Measurements from ENCODE around the gene SCGN.

SCGN gene, protein sequence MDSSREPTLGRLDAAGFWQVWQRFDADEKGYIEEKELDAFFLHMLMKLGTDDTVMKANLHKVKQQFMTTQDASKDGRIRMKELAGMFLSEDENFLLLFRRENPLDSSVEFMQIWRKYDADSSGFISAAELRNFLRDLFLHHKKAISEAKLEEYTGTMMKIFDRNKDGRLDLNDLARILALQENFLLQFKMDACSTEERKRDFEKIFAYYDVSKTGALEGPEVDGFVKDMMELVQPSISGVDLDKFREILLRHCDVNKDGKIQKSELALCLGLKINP

DNA sequence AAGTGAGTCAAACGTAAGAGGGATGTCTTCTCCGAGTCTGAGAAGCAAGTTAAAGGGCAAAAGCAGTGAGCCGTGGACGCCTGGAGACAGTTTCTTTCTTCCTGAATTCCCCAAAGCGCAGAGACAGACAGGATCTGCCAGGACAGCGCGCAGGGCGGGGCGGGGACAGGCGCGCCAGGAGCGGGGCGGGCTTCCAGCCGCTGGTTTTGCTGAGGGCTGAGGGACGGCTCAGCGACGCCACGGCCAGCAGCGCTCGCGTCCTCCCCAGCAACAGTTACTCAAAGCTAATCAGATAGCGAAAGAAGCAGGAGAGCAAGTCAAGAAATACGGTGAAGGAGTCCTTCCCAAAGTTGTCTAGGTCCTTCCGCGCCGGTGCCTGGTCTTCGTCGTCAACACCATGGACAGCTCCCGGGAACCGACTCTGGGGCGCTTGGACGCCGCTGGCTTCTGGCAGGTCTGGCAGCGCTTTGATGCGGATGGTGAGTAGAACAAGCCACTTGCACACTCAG, at the start of gene SCGN:
Gene SCGN, plus strand, starts transcription at position 209 of the 509 bp plus-strand sequence. Its CDS starts 189 bp downstream, at position 398.
- TF ChIP-seq GATA2 (IDR thresholded peaks at IDR 0.05; ENCODE audit: low read depth, low read length) (peak; percentile 34; the same call in 1 of the 2 replicates), GATA3 (IDR thresholded peaks at IDR 0.05; ENCODE audit: low read depth, low read length) (no peak)

DNA sequence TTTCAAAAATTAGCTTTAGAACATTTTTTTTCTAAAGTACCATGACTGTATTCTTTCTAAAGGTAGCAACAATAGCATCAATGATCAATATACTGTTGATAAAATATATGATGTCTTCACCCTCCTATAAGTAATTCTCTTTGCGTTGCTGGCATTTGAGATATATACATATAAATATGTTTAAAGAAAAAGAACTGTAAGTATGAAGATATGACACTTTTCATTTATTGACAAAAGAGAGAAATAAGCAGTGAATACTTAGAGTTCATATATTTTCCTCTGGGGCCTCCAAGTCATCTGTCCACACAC, 49.4 kb upstream of the SCGN start:
- TF ChIP-seq GATA3 (IDR thresholded peaks at IDR 0.05; ENCODE audit: low read depth, low read length) (no peak), GATA2 (IDR thresholded peaks at IDR 0.05; ENCODE audit: low read depth, low read length) (no peak)

DNA sequence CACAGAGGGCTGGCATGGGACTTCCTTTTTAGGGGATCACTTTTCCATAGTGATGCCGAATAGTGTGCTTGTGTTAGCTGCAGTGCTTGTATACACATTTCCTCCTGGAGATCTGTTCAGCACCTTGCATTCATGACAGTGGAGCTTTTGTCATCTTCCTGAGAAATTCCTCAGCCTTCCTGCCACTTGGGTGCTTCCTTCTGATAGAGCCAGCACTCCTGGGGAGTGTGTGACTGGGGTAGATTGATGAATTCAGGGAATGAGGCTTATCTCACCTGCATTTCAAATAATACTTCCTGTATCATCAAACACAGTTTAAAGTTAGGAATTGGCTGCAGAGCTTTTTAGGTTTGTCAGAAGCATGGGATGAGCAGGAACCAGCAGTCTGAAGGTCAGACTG, 48.8 kb upstream of the SCGN start:
- TF ChIP-seq GATA3 (IDR thresholded peaks at IDR 0.05; ENCODE audit: low read depth, low read length): no peak
- TF ChIP-seq GATA2 (IDR thresholded peaks at IDR 0.05; ENCODE audit: low read depth, low read length): no peak

DNA sequence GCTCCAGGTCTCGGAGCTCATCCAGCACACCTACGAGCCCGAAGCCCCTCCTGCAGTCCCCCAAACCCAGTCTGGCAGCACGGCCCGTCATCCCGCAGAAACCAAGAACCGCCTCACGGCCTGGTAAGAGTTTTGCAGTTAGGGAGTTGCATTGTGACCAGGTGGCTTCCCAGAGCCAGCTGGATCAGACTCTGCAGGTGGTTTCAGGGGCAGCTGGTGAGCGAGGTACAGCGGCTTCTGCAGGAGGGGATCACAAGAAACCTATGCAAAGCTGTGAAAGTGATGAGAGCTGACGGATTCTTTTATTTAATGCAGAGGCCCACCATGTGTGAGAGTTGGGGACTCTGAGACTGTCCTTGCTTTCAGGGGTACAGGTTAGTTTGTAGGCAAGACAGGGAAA, 45.9 kb upstream of the SCGN start:
- no peak for TF ChIP-seq GATA3 (IDR thresholded peaks at IDR 0.05; ENCODE audit: low read depth, low read length)
- no peak for TF ChIP-seq GATA2 (IDR thresholded peaks at IDR 0.05; ENCODE audit: low read depth, low read length)

GRCh38 chr6:25608558-25609174, 43.3 kb upstream of the SCGN start:
- TF ChIP-seq GATA3 (IDR thresholded peaks at IDR 0.05; ENCODE audit: low read depth, low read length): no peak
- TF ChIP-seq GATA2 (IDR thresholded peaks at IDR 0.05; ENCODE audit: low read depth, low read length): no peak

DNA sequence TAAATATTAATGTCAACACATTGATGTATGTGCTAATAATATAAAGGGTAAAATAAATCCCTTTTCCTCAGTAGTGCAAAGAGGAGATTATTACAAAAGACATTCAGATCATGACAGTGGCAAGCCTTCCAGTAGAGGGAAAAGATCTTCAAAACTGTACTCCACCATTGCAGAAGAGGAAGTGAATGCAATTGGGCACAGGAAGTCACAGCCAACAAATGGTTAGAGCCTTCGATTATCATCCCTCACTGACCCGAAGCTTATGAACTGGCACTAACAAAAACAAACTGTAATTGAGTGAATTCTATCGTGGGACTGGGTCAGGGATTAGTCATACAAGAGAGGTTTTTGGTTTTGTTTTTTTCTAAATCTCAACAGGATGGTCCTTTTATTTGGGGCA, 39.3 kb upstream of the SCGN start:
- TF ChIP-seq GATA3 (IDR thresholded peaks at IDR 0.05; ENCODE audit: low read depth, low read length) (no peak), GATA2 (IDR thresholded peaks at IDR 0.05; ENCODE audit: low read depth, low read length) (no peak)

DNA sequence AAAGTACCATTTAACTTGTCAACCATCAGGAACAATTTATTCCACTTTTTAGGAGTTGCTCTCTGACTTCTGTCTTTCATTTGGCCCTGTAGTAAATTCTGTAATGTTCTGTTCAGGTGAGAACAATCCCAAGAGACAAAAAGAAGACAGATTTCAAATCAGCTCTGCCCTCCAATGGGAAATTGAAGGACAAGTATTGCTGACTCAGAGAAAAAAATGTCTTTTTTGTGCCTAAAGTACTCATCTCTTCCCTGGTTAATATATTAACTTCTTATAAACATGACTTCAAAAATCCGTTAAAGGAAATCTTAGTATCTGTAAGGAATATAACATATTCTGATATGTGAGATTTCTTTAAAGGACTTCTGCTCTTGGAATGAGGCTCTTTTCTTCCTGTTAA, 38.6 kb upstream of the SCGN start:
- TF ChIP-seq GATA2 (IDR thresholded peaks at IDR 0.05; ENCODE audit: low read depth, low read length) (no peak), GATA3 (IDR thresholded peaks at IDR 0.05; ENCODE audit: low read depth, low read length) (no peak)

DNA sequence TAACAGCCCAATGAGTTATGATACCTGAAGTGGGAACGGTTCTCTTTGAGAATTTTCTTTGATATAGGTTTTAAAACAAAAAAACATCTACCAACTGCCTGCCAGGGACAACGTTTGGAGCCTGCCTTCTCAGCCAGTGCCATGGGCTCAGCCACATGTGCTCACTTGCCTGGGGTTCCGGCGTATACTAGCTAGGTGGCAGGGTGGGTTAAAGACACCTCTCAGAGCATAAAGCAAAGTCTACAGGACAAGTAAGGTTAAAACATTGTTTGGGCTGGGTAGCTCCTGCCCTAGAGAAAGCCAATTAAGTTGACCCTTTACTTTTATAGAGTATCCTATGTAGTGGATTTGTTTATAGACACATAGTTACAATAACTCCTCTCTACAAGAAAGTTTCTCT, 38.0 kb upstream of the SCGN start:
- no peak for TF ChIP-seq GATA3 (IDR thresholded peaks at IDR 0.05; ENCODE audit: low read depth, low read length)
- TF ChIP-seq GATA2 (IDR thresholded peaks at IDR 0.05; ENCODE audit: low read depth, low read length): no peak

DNA sequence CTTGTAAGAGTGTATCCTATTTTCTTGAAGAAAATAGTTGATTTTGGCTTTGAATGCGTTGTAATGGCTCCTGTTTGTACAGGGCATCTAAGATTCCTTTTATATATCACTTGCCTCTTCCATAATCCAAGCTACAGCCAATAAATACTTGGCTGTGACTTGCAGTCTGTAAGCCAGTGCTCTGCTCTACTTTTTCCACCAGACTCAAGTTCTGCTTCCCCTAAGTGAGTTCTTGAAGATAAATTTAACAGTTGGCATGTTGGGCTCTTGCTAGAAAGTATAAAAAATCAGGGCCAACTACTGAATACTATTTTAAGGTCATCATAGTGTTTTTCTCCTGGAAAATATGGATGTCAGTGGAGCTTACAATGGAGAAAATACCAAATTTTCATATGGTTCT, 36.5 kb upstream of the SCGN start:
- no peak for TF ChIP-seq GATA2 (IDR thresholded peaks at IDR 0.05; ENCODE audit: low read depth, low read length)
- no peak for TF ChIP-seq GATA3 (IDR thresholded peaks at IDR 0.05; ENCODE audit: low read depth, low read length)

DNA sequence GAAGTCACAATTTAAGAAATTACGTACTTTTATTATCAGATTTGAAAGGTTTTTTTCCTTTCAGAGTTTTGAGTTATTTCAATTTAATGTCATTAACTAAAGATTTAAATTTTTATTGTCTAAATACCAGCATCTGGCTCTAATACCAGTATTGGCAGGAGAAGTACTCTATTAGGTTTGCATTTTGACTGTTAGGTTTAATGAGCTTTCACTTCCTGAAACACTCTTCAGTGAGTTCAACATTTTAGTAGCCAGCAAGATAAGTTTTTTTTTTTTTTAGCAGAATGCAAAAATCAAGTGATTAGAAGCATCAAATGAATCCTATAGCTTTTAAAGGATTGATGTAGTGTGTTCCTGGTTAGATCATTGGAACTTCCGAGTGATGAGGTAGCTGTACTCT, 34.0 kb upstream of the SCGN start:
- TF ChIP-seq GATA2 (IDR thresholded peaks at IDR 0.05; ENCODE audit: low read depth, low read length) (no peak), GATA3 (IDR thresholded peaks at IDR 0.05; ENCODE audit: low read depth, low read length) (no peak)

- TF ChIP-seq GATA3 (IDR thresholded peaks at IDR 0.05; ENCODE audit: low read depth, low read length) (no peak), GATA2 (IDR thresholded peaks at IDR 0.05; ENCODE audit: low read depth, low read length) (no peak)
Measured at GRCh38 chr6:25619217-25619616, 32.8 kb upstream of the SCGN start.

DNA sequence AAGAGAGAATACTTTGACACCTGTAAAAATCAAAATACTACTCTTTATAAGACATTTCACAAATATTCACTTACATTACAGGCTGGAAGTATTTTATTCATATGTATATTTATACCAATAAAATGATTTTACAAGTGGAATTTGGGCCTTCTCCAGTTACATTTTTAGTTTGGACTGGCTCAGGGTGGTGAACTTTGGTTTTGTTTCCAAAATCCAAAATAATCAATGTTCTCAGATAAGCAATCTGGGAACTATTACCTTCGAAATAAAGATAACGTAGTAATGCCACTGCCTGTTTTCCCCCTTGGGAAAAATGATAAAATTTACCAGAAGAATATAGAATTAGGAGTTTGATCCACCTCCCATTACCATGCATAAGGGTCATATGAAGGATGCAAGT, 31.6 kb upstream of the SCGN start:
- TF ChIP-seq GATA2 (IDR thresholded peaks at IDR 0.05; ENCODE audit: low read depth, low read length) (no peak), GATA3 (IDR thresholded peaks at IDR 0.05; ENCODE audit: low read depth, low read length) (no peak)

GRCh38 chr6:25623065-25623464, 28.9 kb upstream of the SCGN start:
- no peak for TF ChIP-seq GATA3 (IDR thresholded peaks at IDR 0.05; ENCODE audit: low read depth, low read length)
- TF ChIP-seq GATA2 (IDR thresholded peaks at IDR 0.05; ENCODE audit: low read depth, low read length): no peak

DNA sequence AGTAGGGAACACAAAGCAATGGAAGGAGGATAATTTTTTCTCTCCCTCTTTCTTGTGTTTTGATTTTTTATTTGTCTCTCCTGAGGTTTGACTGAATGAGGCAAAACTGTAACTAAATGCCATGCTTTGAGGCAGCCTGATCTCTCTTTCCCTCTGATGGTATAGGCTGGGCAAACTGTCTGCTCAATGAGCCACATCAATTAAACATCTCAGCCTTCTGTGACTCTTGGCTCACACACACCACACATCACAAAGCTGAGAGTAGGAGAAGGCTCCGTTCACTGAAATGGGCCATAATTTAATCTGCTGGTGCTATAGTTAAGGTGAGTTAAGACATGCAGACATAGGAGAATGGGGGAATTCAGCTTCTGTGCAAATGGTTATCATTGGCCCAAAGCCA, 28.1 kb upstream of the SCGN start:
- no peak for TF ChIP-seq GATA3 (IDR thresholded peaks at IDR 0.05; ENCODE audit: low read depth, low read length)
- peak; percentile 33; the same call in 1 of the 2 replicates for TF ChIP-seq GATA2 (IDR thresholded peaks at IDR 0.05; ENCODE audit: low read depth, low read length)

DNA sequence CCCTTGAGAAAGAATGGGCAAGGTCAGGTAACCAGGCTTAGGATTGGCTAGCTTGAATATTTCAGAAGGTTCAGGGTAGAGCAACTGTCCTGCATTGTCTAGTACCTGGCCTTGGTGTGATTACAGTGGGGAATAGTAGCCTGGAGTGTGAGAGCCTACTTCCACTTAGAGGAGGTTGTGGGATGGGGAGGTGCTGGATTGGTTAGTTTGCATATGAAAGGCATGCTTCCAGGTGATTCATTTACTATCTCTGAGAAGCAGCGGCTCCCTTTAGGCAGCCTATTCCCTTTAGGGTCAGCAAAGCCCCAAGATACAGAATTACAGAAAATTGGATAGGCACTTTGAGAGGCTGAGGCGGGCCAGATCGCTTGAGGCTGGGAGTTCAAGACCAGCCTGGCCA, 25.0 kb upstream of the SCGN start:
- TF ChIP-seq GATA2 (IDR thresholded peaks at IDR 0.05; ENCODE audit: low read depth, low read length) (no peak), GATA3 (IDR thresholded peaks at IDR 0.05; ENCODE audit: low read depth, low read length) (no peak)
